AG09309 (cell line): ENCODE measurements around the gene DNASE2.
"Not testable (repeated sequence)": the region's sequence is repeated elsewhere in the genome, so short reads cannot be mapped to it uniquely, and the experiment has no call there.

Experiments used
- DNase-seq: peaks from one replicate; pipeline ENCODE4 v3.0.0-alpha.2; 2010; ENCODE audit warnings: low read depth
- H3K4me3 ChIP-seq: 2 replicates; pipeline ENCODE4 v1.5.1; 2011; ENCODE audit warnings: mild to moderate bottlenecking, low read depth, low read length, moderate library complexity; ENCODE audit not compliant: control insufficient read depth
- TF ChIP-seq, protein P1 (sequence below): IDR thresholded peaks from 2 replicates; pipeline ENCODE4 v1.5.1; 2011; ENCODE audit warnings: mild to moderate bottlenecking, low read depth, low read length, inconsistent platforms; ENCODE audit not compliant: insufficient read depth, control insufficient read depth; ENCODE audit errors: missing control alignments

The DNASE2 gene

GRCh38 chr19:12864143-12864542 is 17.1 kb downstream of the DNASE2 start:
- H3K4me3 ChIP-seq = no peak overlapping the region
- TF ChIP-seq, protein P1, sequence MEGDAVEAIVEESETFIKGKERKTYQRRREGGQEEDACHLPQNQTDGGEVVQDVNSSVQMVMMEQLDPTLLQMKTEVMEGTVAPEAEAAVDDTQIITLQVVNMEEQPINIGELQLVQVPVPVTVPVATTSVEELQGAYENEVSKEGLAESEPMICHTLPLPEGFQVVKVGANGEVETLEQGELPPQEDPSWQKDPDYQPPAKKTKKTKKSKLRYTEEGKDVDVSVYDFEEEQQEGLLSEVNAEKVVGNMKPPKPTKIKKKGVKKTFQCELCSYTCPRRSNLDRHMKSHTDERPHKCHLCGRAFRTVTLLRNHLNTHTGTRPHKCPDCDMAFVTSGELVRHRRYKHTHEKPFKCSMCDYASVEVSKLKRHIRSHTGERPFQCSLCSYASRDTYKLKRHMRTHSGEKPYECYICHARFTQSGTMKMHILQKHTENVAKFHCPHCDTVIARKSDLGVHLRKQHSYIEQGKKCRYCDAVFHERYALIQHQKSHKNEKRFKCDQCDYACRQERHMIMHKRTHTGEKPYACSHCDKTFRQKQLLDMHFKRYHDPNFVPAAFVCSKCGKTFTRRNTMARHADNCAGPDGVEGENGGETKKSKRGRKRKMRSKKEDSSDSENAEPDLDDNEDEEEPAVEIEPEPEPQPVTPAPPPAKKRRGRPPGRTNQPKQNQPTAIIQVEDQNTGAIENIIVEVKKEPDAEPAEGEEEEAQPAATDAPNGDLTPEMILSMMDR = no peak
- no peak for DNase-seq

- no peak for DNase-seq
- TF ChIP-seq, protein P1 = no peak
- H3K4me3 ChIP-seq = no peak overlapping the region
These were observed 21.7 kb downstream of the DNASE2 start for GRCh38 chr19:12859546-12859945.

GRCh38 chr19:12858041-12858928 is 23.0 kb downstream of the DNASE2 start:
- TF ChIP-seq, protein P1 = no peak
- DNase-seq = no peak
- H3K4me3 ChIP-seq = no peak overlapping the region

DNA sequence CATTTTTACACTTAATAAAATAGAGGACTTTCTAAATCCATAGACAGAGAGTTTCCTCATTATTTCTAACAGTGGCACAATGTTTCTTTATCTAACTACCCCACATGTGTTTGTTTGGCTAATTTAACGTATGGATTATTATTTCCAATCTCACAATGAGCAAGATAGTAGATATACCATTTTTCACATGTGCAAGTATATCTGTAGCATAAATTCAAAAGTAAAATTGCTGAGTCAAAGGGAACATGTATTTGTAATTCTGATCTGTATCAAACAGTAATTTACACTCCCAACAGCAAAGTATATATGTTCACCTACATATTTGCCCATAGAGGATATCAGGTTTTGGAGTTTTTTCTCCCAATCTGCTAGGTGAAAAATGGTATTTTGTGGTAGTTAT is 24.6 kb downstream of the DNASE2 start:
- DNase-seq = no peak
- TF ChIP-seq, protein P1 = no peak
- H3K4me3 ChIP-seq = no peak overlapping the region

DNA sequence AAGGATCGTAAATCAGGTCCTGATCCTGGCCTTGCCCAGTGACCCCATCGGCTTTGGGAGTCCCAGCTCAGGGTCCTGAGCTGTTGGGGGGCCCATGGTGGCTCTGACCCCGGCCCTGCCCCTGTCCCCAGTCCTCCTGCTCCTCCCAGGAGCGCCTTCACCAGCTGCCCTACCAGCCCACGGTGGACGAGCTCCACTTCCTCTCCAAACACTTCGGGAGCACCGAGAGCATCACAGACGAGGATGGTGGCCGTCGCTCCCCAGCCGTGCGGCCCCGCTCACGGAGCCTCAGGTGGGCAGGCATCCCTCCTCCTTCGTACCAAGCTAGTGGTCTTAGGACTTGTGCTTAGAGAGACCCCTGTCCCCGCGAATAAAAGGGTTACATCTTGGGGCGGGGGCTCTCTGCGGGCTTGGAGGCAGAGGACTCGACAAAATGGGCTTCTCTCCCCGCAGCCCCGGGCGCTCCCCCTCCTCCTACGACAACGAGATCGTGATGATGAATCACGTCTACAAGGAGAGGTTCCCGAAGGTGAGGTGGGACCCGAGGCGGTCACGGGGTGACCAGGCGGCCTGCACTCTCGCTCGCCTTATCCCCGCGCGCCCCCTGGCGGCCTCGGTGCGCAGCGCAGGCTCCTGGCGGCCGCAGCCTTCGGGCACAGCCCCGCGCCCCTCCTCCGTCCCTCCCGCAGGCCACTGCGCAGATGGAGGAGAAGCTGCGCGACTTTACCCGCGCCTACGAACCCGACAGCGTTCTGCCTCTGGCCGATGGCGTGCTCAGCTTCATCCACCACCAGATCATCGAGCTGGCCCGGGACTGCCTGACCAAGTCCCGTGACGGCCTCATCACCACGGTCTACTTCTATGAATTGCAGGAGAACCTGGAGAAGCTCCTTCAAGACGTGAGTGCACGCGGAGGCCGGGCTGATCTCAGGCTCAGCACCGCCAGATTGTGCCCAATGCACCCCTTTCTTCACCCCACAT is 33.8 kb downstream of the DNASE2 start:
- peak overlapping the region; percentile 20 for H3K4me3 ChIP-seq
- DNase-seq = peak; percentile 17
- TF ChIP-seq, protein P1 = peak; percentile 78

GRCh38 chr19:12846613-12847012 is 34.6 kb downstream of the DNASE2 start:
- DNase-seq, H3K4me3 ChIP-seq: not testable (repeated sequence)

GRCh38 chr19:12843999-12844732 is 37.1 kb downstream of the DNASE2 start:
- H3K4me3 ChIP-seq = no peak overlapping the region
- DNase-seq = no peak
- TF ChIP-seq, protein P1 = no peak
